Measurements from ENCODE around the gene PIK3AP1. TPM values are rescaled to one million over a fixed set of nuclear protein-coding genes. Genes with fewer than 3 reads are reported as not detected.

The PIK3AP1 gene
- total RNA-seq, 1 experiment from 2014 or later: 7.1 TPM

GRCh38 chr10:96618653-96619052 is 101.7 kb downstream of the PIK3AP1 start:
- ChIA-PET CTCF (no interaction called here), POLR2A (no interaction called here), RAD21 (ENCODE audit: low non-redundant PET in 1 of 2, low total read pairs in 2 of 2, uncharacterized antibody in 2 of 2, unreplicated experiment in 2 of 2) (no interaction called here)
- DNase-seq (ENCODE audit: low read depth, low spot score) (no peak), ATAC-seq (no peak)
- Histone ChIP-seq H3K9me2 (ENCODE audit: insufficient read depth) (no peaks in the 10 kb centered on the region; the same call in 1 of the 2 replicates), H4K20me1 (ENCODE audit: insufficient read depth) (no peaks in the 10 kb centered on the region), H2AFZ (ENCODE audit: low read depth, low read length, poor library complexity, severe bottlenecking) (no peak overlapping the region), H3K27ac (ENCODE audit: low read depth, low read length) (no peak overlapping the region), H3K4me1 (ENCODE audit: control insufficient read depth in 1 of 2, insufficient read depth in 2 of 2, low read length in 2 of 2) (peaks cover 0 to 14% of the 10 kb centered on the region in 2 experiments; a peak in 1 of 4 replicates), H3K36me3 (ENCODE audit: control insufficient read depth in 1 of 2, insufficient read depth in 2 of 2, low read length in 2 of 2) (no peaks in the 10 kb centered on the region), H3K27me3 (ENCODE audit: insufficient read depth, low read length) (no peaks in the 10 kb centered on the region), H3K9me3 (ENCODE audit: control insufficient read depth in 1 of 2, insufficient read depth in 1 of 2, low read depth in 1 of 2, low read length in 2 of 2) (no peaks in the 10 kb centered on the region), H3K79me2 (ENCODE audit: insufficient read depth, low read length) (no peaks in the 10 kb centered on the region), H3K9ac (ENCODE audit: low read length) (no peak overlapping the region), H3K4me2 (ENCODE audit: low read length) (no peak overlapping the region), H3K4me3 (replicated peaks in 1 of 2; ENCODE audit: low read depth in 1 of 2, low read length in 2 of 2) (no peak overlapping the region)
- BruUV-seq (replicated peaks): no TSS peak
- intact Hi-C loops (cut with micrococcal nuclease): no loop called here
- TF ChIP-seq MAX (IDR thresholded peaks at IDR 0.05) (no peak), ZFX (IDR thresholded peaks at IDR 0.05) (no peak), EZH2phosphoT487 (IDR thresholded peaks at IDR 0.05; ENCODE audit: borderline replicate concordance) (no peak), REST (IDR thresholded peaks at IDR 0.05; ENCODE audit: low read depth) (no peak)

GRCh38 chr10:96616961-96617360 is 103.4 kb downstream of the PIK3AP1 start:
- no peak for DNase-seq (ENCODE audit: low read depth, low spot score)
- Histone ChIP-seq H3K79me2 (ENCODE audit: insufficient read depth, low read length) (no peaks in the 10 kb centered on the region), H3K4me2 (ENCODE audit: low read length) (no peak overlapping the region), H2AFZ (ENCODE audit: low read depth, low read length, poor library complexity, severe bottlenecking) (no peak overlapping the region), H4K20me1 (ENCODE audit: insufficient read depth) (no peaks in the 10 kb centered on the region), H3K9me2 (ENCODE audit: insufficient read depth) (no peaks in the 10 kb centered on the region; the same call in 1 of the 2 replicates), H3K4me3 (replicated peaks in 1 of 2; ENCODE audit: low read depth in 1 of 2, low read length in 2 of 2) (no peak overlapping the region), H3K9ac (ENCODE audit: low read length) (no peak overlapping the region), H3K9me3 (ENCODE audit: control insufficient read depth in 1 of 2, insufficient read depth in 1 of 2, low read depth in 1 of 2, low read length in 2 of 2) (no peaks in the 10 kb centered on the region), H3K4me1 (ENCODE audit: control insufficient read depth in 1 of 2, insufficient read depth in 2 of 2, low read length in 2 of 2) (peaks cover 0 to 15% of the 10 kb centered on the region in 2 experiments; a peak in 1 of 4 replicates), H3K36me3 (ENCODE audit: control insufficient read depth in 1 of 2, insufficient read depth in 2 of 2, low read length in 2 of 2) (no peaks in the 10 kb centered on the region), H3K27me3 (ENCODE audit: insufficient read depth, low read length) (no peaks in the 10 kb centered on the region), H3K27ac (ENCODE audit: low read depth, low read length) (no peak overlapping the region)
- POLR2A ChIA-PET: no interaction called here
- intact Hi-C loops (cut with micrococcal nuclease): no loop called here
- no TSS peak for BruUV-seq (replicated peaks)
- ATAC-seq: no peak
- RAD21 ChIA-PET (ENCODE audit: low non-redundant PET in 1 of 2, low total read pairs in 2 of 2, uncharacterized antibody in 2 of 2, unreplicated experiment in 2 of 2): no interaction called here
- TF ChIP-seq CTCF (IDR thresholded peaks at IDR 0.05 in 2 of 3, conservative IDR thresholded peaks at IDR 0.05 in 1 of 3; ENCODE audit: borderline replicate concordance in 1 of 3, insufficient read depth in 1 of 3, low read depth in 2 of 3, low read length in 2 of 3): no peak
- no peak for TF ChIP-seq JUND (IDR thresholded peaks at IDR 0.05)
- no peak for TF ChIP-seq ATF3 (IDR thresholded peaks at IDR 0.05)
- TF ChIP-seq CEBPB (IDR thresholded peaks at IDR 0.05; ENCODE audit: low read depth): no peak
- TF ChIP-seq SRF (IDR thresholded peaks at IDR 0.05; ENCODE audit: low read depth): no peak
- no peak for TF ChIP-seq EGR1 (IDR thresholded peaks at IDR 0.05; ENCODE audit: low read depth)
- no peak for TF ChIP-seq REST (IDR thresholded peaks at IDR 0.05; ENCODE audit: low read depth)
- CTCF ChIA-PET: no interaction called here

Data from HCT116 (cell line).